DMS153 treated with DMSO at 0.1 percent for 48 hours (cell line): ENCODE measurements around the gene REP15.
"Not testable (repeated sequence)": the region's sequence is repeated elsewhere in the genome, so short reads cannot be mapped to it uniquely, and the experiment has no call there.

Source experiments
- DNase-seq: peaks from one replicate; lab custom pipeline; 2025; ENCODE audit not compliant: unreplicated experiment; lab: John Stamatoyannopoulos, UW

Gene REP15

GRCh38 chr12:27696864-27697564, 767 bp downstream of the REP15 start:
- DNase-seq, result no peak

DNA sequence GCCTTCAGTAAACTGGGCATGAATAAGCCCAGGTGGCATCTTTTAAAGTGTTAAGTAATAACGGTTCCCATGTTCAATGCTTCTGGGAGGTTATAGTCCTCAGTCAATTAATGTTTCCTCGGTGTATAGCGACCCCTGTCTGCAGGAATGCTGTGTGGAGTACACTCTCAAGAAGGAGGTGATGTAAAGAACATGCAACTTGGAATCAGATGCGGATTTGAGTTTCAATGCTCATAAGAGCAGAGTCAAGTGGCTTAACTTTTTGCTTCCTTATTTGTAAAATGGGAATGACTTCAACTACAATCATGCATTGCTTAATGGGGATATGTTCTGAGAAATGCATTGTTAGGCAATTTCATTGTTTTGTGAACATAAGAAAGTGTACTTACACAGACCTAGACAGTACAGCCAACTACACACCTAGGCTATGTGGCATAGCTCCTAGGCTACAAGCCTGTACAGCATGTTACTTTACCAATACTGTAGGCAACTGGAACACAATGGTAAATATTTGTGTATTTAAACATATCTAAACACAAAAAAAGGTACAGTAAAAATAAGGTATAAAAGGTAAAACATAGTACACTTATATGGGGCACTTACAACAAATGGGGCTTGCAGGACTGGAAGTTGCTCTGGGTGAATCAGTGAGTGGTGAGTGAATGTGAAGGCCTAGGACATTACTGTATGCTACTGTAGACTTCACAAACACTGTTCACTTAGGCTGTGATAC, 7.6 kb downstream of the REP15 start:
- DNase-seq, result peak; percentile 28

GRCh38 chr12:27705263-27705662, 9.0 kb downstream of the REP15 start:
- no peak for DNase-seq

GRCh38 chr12:27707216-27707615, 11.0 kb downstream of the REP15 start:
- no peak for DNase-seq

- DNase-seq, result no peak
These were observed 13.1 kb downstream of the REP15 start for GRCh38 chr12:27709212-27709931.

DNA sequence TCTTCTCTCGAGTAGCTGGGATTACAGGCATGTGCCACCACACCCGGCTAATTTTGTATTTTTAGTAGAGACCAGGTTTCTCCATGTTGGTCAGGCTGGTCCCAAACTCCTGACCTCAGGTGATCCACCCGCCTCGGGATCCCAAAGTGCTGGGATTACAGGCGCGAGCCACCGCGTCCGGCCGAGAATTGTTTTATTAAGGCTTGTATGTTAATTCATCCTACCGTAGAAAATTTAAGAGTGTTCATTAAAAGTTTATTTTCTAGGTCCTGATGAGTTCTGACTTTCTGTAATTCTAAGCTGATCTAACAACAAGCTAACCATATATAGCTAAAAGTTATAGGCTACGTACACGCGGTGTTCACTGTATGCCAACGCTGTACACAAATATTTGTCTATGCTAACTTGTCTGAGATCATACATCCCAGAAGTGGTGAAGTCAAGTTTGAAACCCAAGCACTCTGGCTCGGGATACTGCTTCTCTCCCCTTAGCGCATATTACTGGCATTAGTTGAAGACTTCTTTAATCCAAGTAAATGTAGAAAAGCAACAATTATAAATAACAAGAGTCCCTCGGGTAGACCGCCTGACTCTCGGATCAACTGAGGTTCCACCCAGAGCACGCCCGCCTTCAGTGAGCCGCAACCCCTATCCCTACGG, 13.8 kb downstream of the REP15 start:
- DNase-seq, result peak; percentile 45

GRCh38 chr12:27710592-27711316, 14.5 kb downstream of the REP15 start, which contains the start of gene MRPS35:
MRPS35 (plus strand) TSS chr12:27710832; CDS start chr12:27710844, 12 bp downstream.
- peak; percentile 60 for DNase-seq

DNA sequence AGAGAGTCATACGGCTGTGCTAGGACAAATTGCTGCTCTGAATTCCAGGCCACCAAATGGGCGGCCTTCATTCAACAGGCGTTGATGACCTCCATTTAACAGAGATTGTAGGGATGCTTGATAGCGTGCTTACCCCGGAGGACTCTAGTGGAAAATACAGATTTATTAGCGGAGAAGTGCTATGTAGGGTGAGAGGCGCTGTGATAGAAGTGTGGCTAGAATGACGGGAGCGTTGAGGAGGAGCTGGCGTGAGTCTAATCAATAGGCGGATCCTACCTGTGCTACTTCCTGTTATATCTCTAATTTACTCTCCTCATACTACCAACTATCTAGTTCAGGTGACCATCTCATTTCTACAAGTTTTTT, 15.1 kb downstream of the REP15 start:
- peak; percentile 11 for DNase-seq

- no peak for DNase-seq
These were observed 15.7 kb downstream of the REP15 start for GRCh38 chr12:27711967-27712366.

DNA sequence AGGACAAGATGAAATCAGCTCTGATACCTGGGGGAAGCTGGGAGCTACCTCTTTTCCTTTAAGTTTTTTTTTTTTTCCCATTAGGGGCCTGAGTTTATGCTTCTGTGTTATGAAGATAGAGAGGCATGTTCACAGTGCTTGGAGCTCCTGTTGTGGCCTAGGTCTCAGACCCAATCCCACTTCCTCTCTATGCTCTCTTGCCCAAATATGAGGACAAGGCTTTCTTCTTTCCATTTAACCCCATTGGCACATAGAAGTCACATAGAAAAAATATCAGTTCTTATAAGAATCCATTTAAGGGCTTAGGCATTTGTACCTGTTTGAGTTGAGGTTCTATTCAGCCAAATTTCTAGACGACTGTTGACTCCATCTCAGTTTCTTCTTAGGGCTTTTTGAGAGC, 27.0 kb downstream of the REP15 start:
- DNase-seq, result no peak

DNA sequence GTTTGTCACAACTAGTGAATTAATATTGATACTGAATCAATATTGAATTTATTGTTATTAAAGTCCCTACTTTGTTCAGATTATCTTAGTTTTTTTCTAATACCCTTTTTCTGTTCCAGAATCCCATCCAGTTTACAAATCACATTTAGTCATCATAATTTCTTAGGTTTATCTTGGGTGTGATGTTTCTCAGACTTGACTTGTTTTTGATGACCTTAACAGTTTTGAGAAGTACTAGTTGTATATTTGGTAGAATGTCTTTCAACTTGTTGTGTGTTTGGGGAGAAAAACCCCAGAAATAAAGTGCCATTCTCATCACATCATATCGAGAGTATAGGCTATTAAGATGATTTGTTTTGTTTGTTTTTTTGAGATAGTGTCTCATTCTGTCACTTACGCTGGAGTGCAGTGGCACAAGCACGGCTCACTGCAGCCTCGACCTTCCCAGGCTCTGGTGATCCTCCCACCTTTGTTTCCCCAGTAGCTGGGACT, 33.9 kb downstream of the REP15 start:
- no peak for DNase-seq

DNA sequence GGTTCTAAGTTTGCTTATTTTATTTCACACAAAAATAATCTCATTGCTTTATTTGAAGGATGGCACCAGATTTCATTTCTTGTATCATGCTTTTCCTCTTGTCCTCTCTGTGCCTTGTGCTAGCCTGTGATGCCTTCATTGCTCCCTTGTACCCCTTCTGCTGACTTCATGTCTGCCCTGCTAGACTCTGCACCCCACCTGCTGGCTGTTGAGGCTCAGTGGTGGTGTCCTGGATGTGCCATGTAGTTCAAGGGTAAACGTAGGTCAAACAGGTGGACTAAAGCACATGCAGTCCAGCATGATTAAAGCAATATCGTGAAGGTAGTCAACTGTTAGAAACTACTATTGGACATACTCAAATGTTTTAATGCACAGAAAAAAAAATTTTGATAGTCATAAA, 36.0 kb downstream of the REP15 start:
- DNase-seq, result no peak

GRCh38 chr12:27733052-27733656, 36.9 kb downstream of the REP15 start:
- DNase-seq, result peak; percentile 3

DNA sequence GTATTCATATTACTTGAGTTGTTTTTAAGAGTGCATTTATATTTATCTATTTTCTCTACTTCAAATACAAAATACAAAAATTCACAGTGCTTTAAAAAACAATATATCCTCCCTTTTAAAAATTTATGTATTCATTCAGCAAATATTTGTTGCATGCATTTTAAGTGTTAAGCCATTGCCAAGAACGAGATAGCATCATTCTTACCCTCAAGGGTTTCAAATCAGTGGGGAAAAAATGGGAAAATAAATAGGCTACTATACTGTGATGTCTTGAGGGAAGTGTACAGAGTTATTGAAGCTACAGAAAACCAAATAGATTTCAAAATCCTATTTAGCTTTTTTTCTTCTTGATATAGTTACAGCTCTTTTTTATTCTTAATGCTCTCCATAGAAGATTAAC, 37.5 kb downstream of the REP15 start:
- no peak for DNase-seq

DNA sequence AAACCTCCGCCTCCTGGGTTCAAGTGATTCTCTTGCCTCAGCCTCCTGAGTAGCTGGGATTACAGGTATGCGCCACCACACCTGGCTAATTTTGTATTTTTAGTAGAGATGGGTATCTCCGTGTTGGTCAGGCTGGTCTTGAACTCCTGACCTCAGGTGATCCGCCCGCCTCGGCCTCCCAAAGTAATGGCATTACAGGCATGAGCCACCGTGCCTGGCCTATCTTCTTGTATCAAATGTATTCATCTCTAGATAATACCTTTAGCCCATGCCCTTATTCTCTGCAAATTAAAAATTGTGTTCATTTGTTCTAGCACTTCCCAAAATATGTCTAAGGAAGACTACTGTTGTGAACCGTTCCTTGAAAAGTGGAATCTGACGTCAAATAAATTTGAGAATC, 38.1 kb downstream of the REP15 start:
- not testable (repeated sequence) for DNase-seq

DNA sequence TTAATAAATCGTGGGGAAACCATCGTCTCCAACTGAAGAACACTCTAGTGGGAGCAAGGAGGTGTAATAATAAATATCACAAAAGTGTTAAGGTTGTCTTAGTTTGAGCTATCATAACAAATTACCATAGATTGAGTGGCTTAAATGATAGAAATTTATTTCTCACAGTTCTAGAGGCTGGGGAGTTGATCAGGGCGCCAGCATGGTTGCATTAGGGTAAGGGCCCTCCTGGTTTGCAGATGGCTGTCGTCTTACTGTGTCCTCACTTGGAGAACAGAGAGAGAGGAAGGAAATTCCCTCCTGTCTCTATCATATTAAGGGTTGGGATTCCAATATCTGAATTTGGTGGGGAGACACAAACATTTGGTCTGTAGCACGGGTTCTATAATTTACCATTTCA, 47.4 kb downstream of the REP15 start:
- no peak for DNase-seq

GRCh38 chr12:27745734-27746133, 49.5 kb downstream of the REP15 start:
- DNase-seq, result not testable (repeated sequence)
